DND-41 (cell line): Measurements from ENCODE around the gene TMEM198.

Experiments used
- ATAC-seq: fragments of 200-7000 bp; cut with Tn5 transposase; 3 replicates; pipeline ENCODE4 v1.9.1; 2021; ENCODE audit warnings: low read depth; ENCODE audit not compliant: insufficient read depth
- DNase-seq: peaks from one replicate; pipeline ENCODE4 v3.0.0-alpha.2; 2020
- H2AFZ ChIP-seq: 2 replicates; pipeline ENCODE4 v1.6.0; 2012; ENCODE audit warnings: low read depth, low read length
- H3K27ac ChIP-seq: 2 replicates; pipeline ENCODE4 v1.5.1; 2012; ENCODE audit warnings: low read length, inconsistent platforms
- H3K27me3 ChIP-seq: fragments of 200-600 bp; sonication (generic); 2 replicates; pipeline ENCODE4 v1.6.0; 2012; ENCODE audit warnings: low read length, mild to moderate bottlenecking, inconsistent platforms; ENCODE audit not compliant: insufficient read depth, poor library complexity
- H3K36me3 ChIP-seq: 2 replicates; pipeline ENCODE4 v1.5.1; 2012; ENCODE audit warnings: low read length, inconsistent platforms; ENCODE audit not compliant: insufficient read depth
- H3K4me1 ChIP-seq: 2 replicates; pipeline ENCODE4 v1.5.1; 2012; ENCODE audit warnings: mild to moderate bottlenecking, low read length; ENCODE audit not compliant: insufficient read depth
- H3K4me2 ChIP-seq: 2 replicates; pipeline ENCODE4 v1.6.0; 2012; ENCODE audit warnings: mild to moderate bottlenecking, moderate library complexity, low read length, inconsistent platforms; ENCODE audit not compliant: insufficient read depth
- H3K4me3 ChIP-seq, 2 experiments: fragments of 200-600 bp in 1 of 2; shearing (Covaris generic) in 1 of 2; 2 replicates each; pipeline ENCODE4 v1.5.1; 2012 to 2016; ENCODE audit warnings: inconsistent platforms in 2 of 2, low read length in 2 of 2, mild to moderate bottlenecking in 2 of 2, low read depth in 1 of 2, moderate library complexity in 1 of 2
- H3K79me2 ChIP-seq: 2 replicates; pipeline ENCODE4 v1.6.0; 2012; ENCODE audit warnings: low read length, inconsistent platforms; ENCODE audit not compliant: insufficient read depth
- H3K9ac ChIP-seq: 2 replicates; pipeline ENCODE4 v1.6.0; 2012; ENCODE audit warnings: low read depth, mild to moderate bottlenecking, inconsistent platforms, low read length, moderate library complexity
- H3K9me3 ChIP-seq: 2 replicates; pipeline ENCODE4 v1.5.1; 2012; ENCODE audit warnings: low read length, moderate library complexity, mild to moderate bottlenecking, inconsistent platforms; ENCODE audit not compliant: insufficient read depth, severe bottlenecking
- H4K20me1 ChIP-seq: 2 replicates; pipeline ENCODE4 v1.6.0; 2012; ENCODE audit warnings: low read length; ENCODE audit not compliant: insufficient read depth
- CTCF ChIP-seq: IDR thresholded peaks from 2 replicates; pipeline ENCODE4 v1.5.1; 2012; ENCODE audit warnings: borderline replicate concordance, low read length, moderate library complexity, mild to moderate bottlenecking; ENCODE audit not compliant: poor library complexity, severe bottlenecking; ENCODE audit errors: extremely low read depth
- EZH2 ChIP-seq: IDR thresholded peaks from 3 replicates; pipeline ENCODE4 v1.6.1; 2012; ENCODE audit warnings: borderline replicate concordance, low read depth, mild to moderate bottlenecking, moderate library complexity, low read length, inconsistent platforms; ENCODE audit not compliant: severe bottlenecking

The TMEM198 gene

GRCh38 chr2:219581346-219581745, 37.5 kb downstream of the TMEM198 start:
- no peaks in the 10 kb centered on the region for H3K36me3 ChIP-seq
- no peaks in the 10 kb centered on the region for H3K9me3 ChIP-seq
- no peak overlapping the region for H3K4me3 ChIP-seq
- H3K4me2 ChIP-seq, result no peak overlapping the region
- DNase-seq (no peak), ATAC-seq (no peak)
- H4K20me1 ChIP-seq, result no peaks in the 10 kb centered on the region
- peaks cover 6% of the 10 kb centered on the region for H3K27me3 ChIP-seq
- no peak overlapping the region for H3K9ac ChIP-seq
- H3K4me1 ChIP-seq, result no peaks in the 10 kb centered on the region
- no peaks in the 10 kb centered on the region for H3K79me2 ChIP-seq
- H3K27ac ChIP-seq, result no peak overlapping the region
- no peak overlapping the region for H2AFZ ChIP-seq
- TF ChIP-seq EZH2, result no peak
- no peak for TF ChIP-seq CTCF

- DNase-seq, result no peak
- H3K27ac ChIP-seq, result no peak overlapping the region
Observed at GRCh38 chr2:219591091-219591490, 47.3 kb downstream of the TMEM198 start.

GRCh38 chr2:219592736-219593135, 48.9 kb downstream of the TMEM198 start:
- no peak overlapping the region; the same call in 1 of the 2 replicates for H2AFZ ChIP-seq
- H3K9ac ChIP-seq, result no peak overlapping the region

More at GRCh38 chr2:219591091-219591490, 47.3 kb downstream of the TMEM198 start:
- Histone ChIP-seq H3K4me2 (no peak overlapping the region), H3K27me3 (no peaks in the 10 kb centered on the region), H4K20me1 (no peaks in the 10 kb centered on the region), H3K9me3 (no peaks in the 10 kb centered on the region), H3K9ac (no peak overlapping the region), H3K36me3 (no peaks in the 10 kb centered on the region), H2AFZ (no peak overlapping the region), H3K79me2 (no peaks in the 10 kb centered on the region), H3K4me3 (no peak overlapping the region), H3K4me1 (no peaks in the 10 kb centered on the region)
- TF ChIP-seq CTCF, result no peak
- TF ChIP-seq EZH2, result no peak
- ATAC-seq, result no peak

More at GRCh38 chr2:219592736-219593135, 48.9 kb downstream of the TMEM198 start:
- TF ChIP-seq CTCF, result no peak
- no peaks in the 10 kb centered on the region for H4K20me1 ChIP-seq
- no peak for ATAC-seq
- no peak overlapping the region for H3K4me2 ChIP-seq
- DNase-seq, result no peak
- no peaks in the 10 kb centered on the region for H3K79me2 ChIP-seq
- no peaks in the 10 kb centered on the region for H3K27me3 ChIP-seq
- H3K9me3 ChIP-seq, result no peaks in the 10 kb centered on the region
- H3K27ac ChIP-seq, result no peak overlapping the region
- peaks cover 8% of the 10 kb centered on the region for H3K4me1 ChIP-seq
- no peak overlapping the region for H3K4me3 ChIP-seq
- H3K36me3 ChIP-seq, result no peaks in the 10 kb centered on the region
